OCI-LY1 (cell line): Measurements from ENCODE around the gene SLC29A1.

Experiments
- H2AFZ ChIP-seq: fragments of 200-600 bp; sonication (generic), shearing (Covaris generic); 2 replicates; pipeline ENCODE4 v1.6.0; 2014; ENCODE audit warnings: antibody characterized with exemption, mild to moderate bottlenecking, low read length
- H3F3A ChIP-seq: fragments of 200-600 bp; sonication (generic), shearing (Covaris generic); 2 replicates; pipeline ENCODE4 v1.6.0; 2014; ENCODE audit warnings: mild to moderate bottlenecking, antibody characterized with exemption, low read length, moderate library complexity; ENCODE audit not compliant: insufficient read depth
- H3K27ac ChIP-seq: fragments of 200-600 bp; sonication (generic); 2 replicates; pipeline ENCODE4 v1.5.1; 2014; ENCODE audit warnings: low read length, mixed run types, mild to moderate bottlenecking, low read depth; ENCODE audit not compliant: poor library complexity, severe bottlenecking
- H3K27me3 ChIP-seq: fragments of 200-600 bp; sonication (generic); 2 replicates; pipeline ENCODE4 v1.6.0; 2014; ENCODE audit warnings: antibody characterized with exemption, mild to moderate bottlenecking, low read length, moderate library complexity; ENCODE audit not compliant: insufficient read depth
- H3K36me3 ChIP-seq: fragments of 200-600 bp; sonication (generic); 2 replicates; pipeline ENCODE4 v1.6.1; 2014; ENCODE audit warnings: mild to moderate bottlenecking, antibody characterized with exemption, low read length, moderate library complexity, mixed read lengths; ENCODE audit not compliant: insufficient read depth
- H3K4me1 ChIP-seq: fragments of 200-600 bp; sonication (generic); 2 replicates; pipeline ENCODE4 v1.5.1; 2014; ENCODE audit warnings: mild to moderate bottlenecking, low read length, moderate library complexity; ENCODE audit not compliant: insufficient read depth, severe bottlenecking
- H3K4me2 ChIP-seq: fragments of 200-600 bp; sonication (generic), shearing (Covaris generic); 2 replicates; pipeline ENCODE4 v1.6.1; 2014; ENCODE audit warnings: low read length
- H3K4me3 ChIP-seq: fragments of 200-600 bp; sonication (generic); 2 replicates; pipeline ENCODE4 v1.5.1; 2014; ENCODE audit warnings: low read length, low read depth, mild to moderate bottlenecking, mixed read lengths; ENCODE audit not compliant: poor library complexity, severe bottlenecking
- H3K79me2 ChIP-seq: fragments of 200-600 bp; shearing (Covaris generic); 2 replicates; pipeline ENCODE4 v1.6.1; 2016; ENCODE audit warnings: mixed run types, low read length, mixed read lengths; ENCODE audit not compliant: insufficient read depth
- H3K9ac ChIP-seq: fragments of 200-600 bp; sonication (generic), shearing (Covaris generic); 2 replicates; pipeline ENCODE4 v1.6.1; 2014; ENCODE audit warnings: mild to moderate bottlenecking, low read length, mixed read lengths
- H3K9me2 ChIP-seq: fragments of 200-600 bp; sonication (generic), shearing (Covaris generic); 2 replicates; pipeline ENCODE4 v1.6.1; 2014; ENCODE audit warnings: low read depth, mild to moderate bottlenecking, low read length, mixed read lengths
- H3K9me3 ChIP-seq: fragments of 200-600 bp; shearing (Covaris generic); 2 replicates; pipeline ENCODE4 v1.6.1; 2014; ENCODE audit warnings: low read length, mixed read lengths
- H4K20me1 ChIP-seq: fragments of 200-600 bp; sonication (generic), shearing (Covaris generic); 2 replicates; pipeline ENCODE4 v1.6.0; 2016; ENCODE audit warnings: mild to moderate bottlenecking, low read length; ENCODE audit not compliant: insufficient read depth
- EZH2 ChIP-seq: fragments of 200-600 bp; sonication (generic), shearing (Covaris generic); IDR thresholded peaks from 2 replicates; pipeline ENCODE4 v1.8.0; 2017; ENCODE audit warnings: borderline replicate concordance, mixed run types, mild to moderate bottlenecking, antibody characterized with exemption, low read length, moderate library complexity, mixed read lengths
- TF ChIP-seq, protein P1 (sequence below): fragments of 200-600 bp; sonication (generic), shearing (Covaris generic); IDR thresholded peaks from 2 replicates; pipeline ENCODE4 v1.5.1; 2017; ENCODE audit warnings: mild to moderate bottlenecking, antibody characterized with exemption, low read length, moderate library complexity, mixed read lengths

Gene SLC29A1

GRCh38 chr6:44202972-44203750 is 20.2 kb upstream of the SLC29A1 start:
- no peaks in the 10 kb centered on the region for H3K9me3 ChIP-seq
- no peaks in the 10 kb centered on the region for H4K20me1 ChIP-seq
- H3K9ac ChIP-seq, result no peak overlapping the region
- no peak overlapping the region for H3K27ac ChIP-seq
- no peaks in the 10 kb centered on the region for H3K79me2 ChIP-seq
- no peaks in the 10 kb centered on the region for H3F3A ChIP-seq
- TF ChIP-seq, protein P1, sequence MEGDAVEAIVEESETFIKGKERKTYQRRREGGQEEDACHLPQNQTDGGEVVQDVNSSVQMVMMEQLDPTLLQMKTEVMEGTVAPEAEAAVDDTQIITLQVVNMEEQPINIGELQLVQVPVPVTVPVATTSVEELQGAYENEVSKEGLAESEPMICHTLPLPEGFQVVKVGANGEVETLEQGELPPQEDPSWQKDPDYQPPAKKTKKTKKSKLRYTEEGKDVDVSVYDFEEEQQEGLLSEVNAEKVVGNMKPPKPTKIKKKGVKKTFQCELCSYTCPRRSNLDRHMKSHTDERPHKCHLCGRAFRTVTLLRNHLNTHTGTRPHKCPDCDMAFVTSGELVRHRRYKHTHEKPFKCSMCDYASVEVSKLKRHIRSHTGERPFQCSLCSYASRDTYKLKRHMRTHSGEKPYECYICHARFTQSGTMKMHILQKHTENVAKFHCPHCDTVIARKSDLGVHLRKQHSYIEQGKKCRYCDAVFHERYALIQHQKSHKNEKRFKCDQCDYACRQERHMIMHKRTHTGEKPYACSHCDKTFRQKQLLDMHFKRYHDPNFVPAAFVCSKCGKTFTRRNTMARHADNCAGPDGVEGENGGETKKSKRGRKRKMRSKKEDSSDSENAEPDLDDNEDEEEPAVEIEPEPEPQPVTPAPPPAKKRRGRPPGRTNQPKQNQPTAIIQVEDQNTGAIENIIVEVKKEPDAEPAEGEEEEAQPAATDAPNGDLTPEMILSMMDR, result no peak
- TF ChIP-seq EZH2, result no peak
- no peak overlapping the region for H3K4me2 ChIP-seq
- no peaks in the 10 kb centered on the region for H3K36me3 ChIP-seq
- H3K27me3 ChIP-seq, result no peaks in the 10 kb centered on the region; the same call in 1 of the 2 replicates
- H2AFZ ChIP-seq, result no peak overlapping the region
- no peaks in the 10 kb centered on the region for H3K9me2 ChIP-seq
- no peak overlapping the region for H3K4me3 ChIP-seq
- H3K4me1 ChIP-seq, result no peaks in the 10 kb centered on the region

DNA sequence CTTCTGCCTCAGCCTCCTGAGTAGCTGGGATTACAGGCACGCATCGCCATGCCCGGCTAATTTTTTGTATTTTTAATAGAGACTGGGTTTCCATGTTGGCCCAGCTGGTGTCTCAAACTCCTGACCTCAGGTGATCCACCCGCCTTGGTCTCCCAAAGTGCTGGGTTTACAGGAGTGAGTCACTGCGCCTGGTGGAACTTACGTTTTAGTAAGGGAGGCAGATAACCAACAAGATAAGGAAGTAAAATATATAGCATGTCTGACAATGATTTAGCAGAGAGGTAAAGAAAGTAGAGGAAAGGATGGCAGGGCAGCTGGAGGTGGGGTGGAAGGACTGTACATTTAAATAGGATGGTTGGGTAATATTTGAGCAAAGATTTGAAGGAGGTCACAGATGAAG is 19.4 kb upstream of the SLC29A1 start:
- H3K4me2 ChIP-seq, result no peak overlapping the region
- no peak overlapping the region for H3K4me3 ChIP-seq
- H3K9me2 ChIP-seq, result no peaks in the 10 kb centered on the region
- H3K4me1 ChIP-seq, result no peaks in the 10 kb centered on the region
- no peak for TF ChIP-seq EZH2
- TF ChIP-seq, protein P1, result no peak
- H2AFZ ChIP-seq, result no peak overlapping the region
- no peak overlapping the region for H3K27ac ChIP-seq
- no peaks in the 10 kb centered on the region for H4K20me1 ChIP-seq
- H3K79me2 ChIP-seq, result no peaks in the 10 kb centered on the region
- H3K27me3 ChIP-seq, result no peaks in the 10 kb centered on the region; the same call in 1 of the 2 replicates
- no peaks in the 10 kb centered on the region for H3F3A ChIP-seq
- H3K9me3 ChIP-seq, result no peaks in the 10 kb centered on the region
- no peak overlapping the region for H3K9ac ChIP-seq
- no peaks in the 10 kb centered on the region for H3K36me3 ChIP-seq

DNA sequence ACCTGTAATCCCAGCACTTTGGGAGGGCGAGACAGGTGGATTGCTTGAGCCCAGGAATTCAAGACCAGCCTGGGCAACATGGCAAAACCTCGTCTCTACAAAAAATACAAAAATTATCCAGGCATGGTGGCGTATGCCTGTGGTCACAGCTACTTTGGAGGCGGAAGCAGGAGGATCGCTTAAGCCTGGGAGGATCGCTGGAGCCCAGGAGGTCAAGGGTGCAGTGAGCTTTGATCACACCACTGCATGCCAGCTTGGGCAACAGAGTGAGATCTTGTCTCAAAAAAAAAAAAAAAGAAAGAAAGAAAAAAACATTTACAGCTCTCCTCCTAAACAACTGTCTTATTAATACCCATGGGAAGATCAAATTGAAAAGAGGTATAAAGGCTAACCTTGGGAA is 15.4 kb upstream of the SLC29A1 start:
- no peak overlapping the region for H3K9ac ChIP-seq
- no peak overlapping the region for H2AFZ ChIP-seq
- H3K27ac ChIP-seq, result no peak overlapping the region
- no peak overlapping the region for H3K4me2 ChIP-seq
- no peaks in the 10 kb centered on the region for H3K36me3 ChIP-seq
- no peaks in the 10 kb centered on the region for H3K9me2 ChIP-seq
- TF ChIP-seq, protein P1, result no peak
- no peak for TF ChIP-seq EZH2
- H3K27me3 ChIP-seq, result no peaks in the 10 kb centered on the region; the same call in 1 of the 2 replicates
- H3K9me3 ChIP-seq, result no peaks in the 10 kb centered on the region
- H3K4me1 ChIP-seq, result no peaks in the 10 kb centered on the region
- H3K79me2 ChIP-seq, result no peaks in the 10 kb centered on the region
- no peaks in the 10 kb centered on the region for H3F3A ChIP-seq
- no peaks in the 10 kb centered on the region for H4K20me1 ChIP-seq
- no peak overlapping the region for H3K4me3 ChIP-seq
